Type B pancreatic cell (in vitro differentiated cells): Measurements from ENCODE around the gene CHRM2. TPM values are rescaled to one million over a fixed set of nuclear protein-coding genes. Genes with fewer than 3 reads are reported as not detected.

ENCODE experiments used
- DNase-seq: peaks from one replicate; pipeline ENCODE4 v3.0.0; 2021; ENCODE audit warnings: mixed read lengths; ENCODE audit not compliant: unreplicated experiment; ENCODE audit errors: extremely low spot score
- H3K27ac Mint-ChIP-seq: 2 replicates; pipeline ENCODE4 v1.8.0; 2021; ENCODE audit warnings: mild to moderate bottlenecking, mixed read lengths
- H3K27me3 Mint-ChIP-seq: 2 replicates; pipeline ENCODE4 v1.8.0; 2021; ENCODE audit warnings: mixed read lengths
- H3K36me3 Mint-ChIP-seq: 2 replicates; pipeline ENCODE4 v1.8.0; 2021; ENCODE audit warnings: mixed read lengths
- H3K4me1 Mint-ChIP-seq: one replicate; pipeline ENCODE4 v1.8.0; 2021; ENCODE audit warnings: mixed read lengths; ENCODE audit not compliant: unreplicated experiment
- H3K4me3 Mint-ChIP-seq: 2 replicates; pipeline ENCODE4 v1.8.0; 2021; ENCODE audit warnings: mild to moderate bottlenecking, mixed read lengths
- H3K9me3 Mint-ChIP-seq: 2 replicates; pipeline ENCODE4 v1.8.0; 2021; ENCODE audit warnings: mixed read lengths
- total RNA-seq: library from RNA; stranded (reverse); gene quantifications from 2 replicates; pipeline ENCODE4 v1.2.1, GENCODE V29; 2021; ENCODE audit warnings: low replicate concordance
- TF ChIP-seq, protein P1 (sequence below): fragments of 200-600 bp; sonication (generic); conservative IDR thresholded peaks from 2 replicates; pipeline ENCODE4 v1.5.0; 2021; ENCODE audit warnings: antibody characterized with exemption, mild to moderate bottlenecking

Gene CHRM2
- total RNA-seq, 1 donor from 2014 or later, result 12.2 TPM

DNA sequence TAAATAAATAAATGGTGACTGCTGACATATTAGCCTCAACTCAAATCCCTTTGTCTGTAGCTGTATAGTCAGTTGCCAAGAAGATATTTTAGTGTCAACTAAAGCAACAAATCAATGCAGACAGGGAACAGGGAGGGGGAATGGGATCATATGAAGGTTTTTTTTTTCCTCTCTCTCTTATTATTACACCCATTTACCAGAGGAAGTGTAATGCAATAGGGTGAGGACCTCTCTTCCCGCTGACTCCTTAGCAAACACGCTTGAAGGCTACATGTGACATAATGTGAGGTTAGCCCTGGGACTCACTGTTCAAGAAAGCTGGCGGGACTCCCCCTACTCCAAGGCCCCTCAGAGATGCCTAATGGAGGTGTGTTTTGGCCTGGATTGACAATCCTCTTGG is 88.2 kb downstream of the CHRM2 start:
- H3K27ac Mint-ChIP-seq, result no peak overlapping the region
- no peaks in the 10 kb centered on the region for H3K27me3 Mint-ChIP-seq
- no peaks in the 10 kb centered on the region for H3K36me3 Mint-ChIP-seq
- TF ChIP-seq, protein P1, sequence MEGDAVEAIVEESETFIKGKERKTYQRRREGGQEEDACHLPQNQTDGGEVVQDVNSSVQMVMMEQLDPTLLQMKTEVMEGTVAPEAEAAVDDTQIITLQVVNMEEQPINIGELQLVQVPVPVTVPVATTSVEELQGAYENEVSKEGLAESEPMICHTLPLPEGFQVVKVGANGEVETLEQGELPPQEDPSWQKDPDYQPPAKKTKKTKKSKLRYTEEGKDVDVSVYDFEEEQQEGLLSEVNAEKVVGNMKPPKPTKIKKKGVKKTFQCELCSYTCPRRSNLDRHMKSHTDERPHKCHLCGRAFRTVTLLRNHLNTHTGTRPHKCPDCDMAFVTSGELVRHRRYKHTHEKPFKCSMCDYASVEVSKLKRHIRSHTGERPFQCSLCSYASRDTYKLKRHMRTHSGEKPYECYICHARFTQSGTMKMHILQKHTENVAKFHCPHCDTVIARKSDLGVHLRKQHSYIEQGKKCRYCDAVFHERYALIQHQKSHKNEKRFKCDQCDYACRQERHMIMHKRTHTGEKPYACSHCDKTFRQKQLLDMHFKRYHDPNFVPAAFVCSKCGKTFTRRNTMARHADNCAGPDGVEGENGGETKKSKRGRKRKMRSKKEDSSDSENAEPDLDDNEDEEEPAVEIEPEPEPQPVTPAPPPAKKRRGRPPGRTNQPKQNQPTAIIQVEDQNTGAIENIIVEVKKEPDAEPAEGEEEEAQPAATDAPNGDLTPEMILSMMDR, result no peak
- peaks cover 7% of the 10 kb centered on the region for H3K9me3 Mint-ChIP-seq
- no peak for DNase-seq
- no peak overlapping the region for H3K4me3 Mint-ChIP-seq
- H3K4me1 Mint-ChIP-seq, result no peaks in the 10 kb centered on the region

DNA sequence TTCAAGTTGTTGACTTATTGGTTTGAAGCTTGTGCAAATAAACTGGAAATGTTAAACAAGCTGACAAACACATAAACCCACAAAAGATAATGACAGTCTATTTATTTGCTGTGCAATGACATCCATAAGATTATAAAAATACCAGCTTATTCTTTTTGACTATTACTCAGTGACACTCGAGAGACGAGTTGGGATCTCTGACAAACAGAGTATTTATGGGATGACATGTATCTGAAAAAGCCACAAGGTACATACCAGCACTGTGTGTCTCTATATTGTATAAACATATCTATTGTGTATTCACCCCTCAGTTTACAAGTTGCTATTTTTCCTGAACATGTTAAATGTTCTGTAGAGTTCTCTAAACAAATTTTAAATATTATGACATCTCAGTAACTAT is 88.9 kb downstream of the CHRM2 start:
- Mint-ChIP-seq H3K4me3 (no peak overlapping the region), H3K9me3 (peaks cover 6% of the 10 kb centered on the region), H3K27ac (no peak overlapping the region), H3K36me3 (no peaks in the 10 kb centered on the region), H3K27me3 (no peaks in the 10 kb centered on the region), H3K4me1 (no peaks in the 10 kb centered on the region)
- DNase-seq, result no peak
- TF ChIP-seq, protein P1, result no peak

DNA sequence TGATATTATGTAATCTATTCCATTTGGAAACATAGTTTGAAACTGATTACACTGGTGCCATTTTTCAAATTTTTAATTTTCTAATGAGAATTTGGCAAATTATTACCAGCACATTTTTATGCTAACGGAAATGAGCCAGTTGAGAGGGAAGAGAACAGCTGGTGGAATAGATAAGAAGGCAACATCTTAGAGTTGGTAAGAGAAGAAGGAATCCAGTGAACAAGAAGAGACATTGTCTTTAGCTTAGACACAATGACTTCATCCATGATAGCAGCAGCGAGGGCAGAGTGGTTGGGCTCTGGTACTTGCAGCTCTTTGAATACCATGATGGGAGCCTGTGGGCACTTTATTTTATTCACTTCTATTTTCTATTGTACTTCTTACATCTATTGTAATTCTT is 89.6 kb downstream of the CHRM2 start:
- Mint-ChIP-seq H3K27ac (no peak overlapping the region), H3K4me3 (no peak overlapping the region), H3K4me1 (no peaks in the 10 kb centered on the region), H3K27me3 (no peaks in the 10 kb centered on the region), H3K36me3 (no peaks in the 10 kb centered on the region), H3K9me3 (peaks cover under 1% of the 10 kb centered on the region)
- no peak for DNase-seq
- TF ChIP-seq, protein P1, result no peak

DNA sequence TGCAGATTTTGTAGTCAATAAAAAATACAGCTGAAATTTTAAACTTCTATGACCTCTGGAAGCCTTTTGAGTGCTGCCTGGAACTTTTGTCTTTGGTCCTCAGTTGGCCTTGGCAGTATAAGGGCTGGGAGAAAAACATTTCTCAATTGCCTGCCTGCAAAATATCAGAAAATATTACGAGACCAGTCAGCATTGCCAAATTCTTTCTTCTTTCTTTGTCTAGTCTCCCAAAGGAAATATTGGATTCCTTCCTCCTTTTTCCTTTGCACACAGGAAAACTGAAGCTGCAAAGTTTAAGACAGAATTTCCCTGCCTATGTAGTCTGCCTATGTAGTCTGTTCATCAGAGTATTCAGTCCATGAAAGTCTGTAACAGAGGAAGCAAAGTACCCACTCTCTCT is 95.9 kb downstream of the CHRM2 start:
- Mint-ChIP-seq H3K27ac (no peak overlapping the region), H3K27me3 (no peaks in the 10 kb centered on the region)
- TF ChIP-seq, protein P1, result no peak

DNA sequence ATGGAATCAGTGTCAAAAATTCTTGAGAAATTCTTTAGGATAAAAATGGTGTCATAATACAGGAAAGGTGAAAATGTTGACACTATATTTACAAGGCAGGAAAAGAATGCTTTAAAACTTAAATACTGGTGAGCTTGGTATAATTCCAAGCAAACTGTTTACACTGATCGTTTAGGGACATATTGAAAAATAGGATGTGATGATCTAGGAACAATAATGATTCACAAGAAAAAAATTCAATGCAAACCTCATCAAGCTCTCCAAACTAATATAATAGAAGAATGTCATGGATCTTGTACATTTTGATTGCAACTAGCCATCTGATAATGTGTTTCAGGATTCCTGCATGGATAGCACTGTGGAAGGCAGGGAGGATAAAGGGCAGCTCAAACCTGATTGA is 98.4 kb downstream of the CHRM2 start:
- no peaks in the 10 kb centered on the region for H3K27me3 Mint-ChIP-seq
- no peaks in the 10 kb centered on the region for H3K4me1 Mint-ChIP-seq
- TF ChIP-seq, protein P1, result no peak
- no peak for DNase-seq
- H3K9me3 Mint-ChIP-seq, result no peaks in the 10 kb centered on the region
- no peak overlapping the region for H3K4me3 Mint-ChIP-seq
- no peak overlapping the region for H3K27ac Mint-ChIP-seq
- no peaks in the 10 kb centered on the region for H3K36me3 Mint-ChIP-seq

More for the DNA sequence above, 95.9 kb downstream of the CHRM2 start:
- Mint-ChIP-seq H3K4me1 (no peaks in the 10 kb centered on the region), H3K36me3 (no peaks in the 10 kb centered on the region), H3K4me3 (no peak overlapping the region), H3K9me3 (no peaks in the 10 kb centered on the region)
- DNase-seq, result no peak

DNA sequence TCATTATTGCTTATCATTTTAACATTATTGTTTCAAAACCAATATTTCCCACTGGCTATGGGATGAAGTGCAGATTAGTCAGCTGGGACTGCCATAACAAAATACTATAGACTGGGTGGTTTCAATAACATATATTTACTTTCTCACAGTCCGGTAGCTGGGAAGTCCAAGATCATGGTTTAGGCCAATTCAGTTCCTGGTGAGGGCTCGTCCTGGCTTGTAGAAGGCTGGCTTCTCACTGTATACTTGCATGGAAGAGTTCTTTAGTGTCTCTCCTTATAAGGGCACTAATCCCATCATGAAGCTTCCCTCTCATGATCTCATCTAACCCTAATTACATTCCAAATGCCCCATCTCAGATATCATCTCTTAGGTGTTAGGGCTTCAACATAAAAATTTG is 101.3 kb downstream of the CHRM2 start:
- Mint-ChIP-seq H3K27me3 (no peaks in the 10 kb centered on the region), H3K4me1 (no peaks in the 10 kb centered on the region), H3K36me3 (no peaks in the 10 kb centered on the region), H3K4me3 (no peak overlapping the region), H3K27ac (no peak overlapping the region), H3K9me3 (no peaks in the 10 kb centered on the region)
- no peak for DNase-seq
- TF ChIP-seq, protein P1, result no peak
